Esophagus muscularis mucosa (tissue), 2 donors: ENCODE measurements around the gene ZBTB18.

Experiments used
- POLR2A ChIP-seq: fragments of 450-650 bp; IDR thresholded peaks from one replicate; pipeline ENCODE4 v1.6.1; 2017; ENCODE audit warnings: antibody characterized with exemption, moderate library complexity, mild to moderate bottlenecking, low read depth
- POLR2AphosphoS5 ChIP-seq, 2 donors: sonication (generic); formaldehyde crosslinking; IDR thresholded peaks; one replicate each; pipeline ENCODE4 v1.6.1; 2017; ENCODE audit warnings: antibody characterized with exemption in 2 of 2

GRCh38 chr1:244096066-244096610, 45.1 kb downstream of the ZBTB18 start:
- TF ChIP-seq POLR2A (no peak), POLR2AphosphoS5 (IDR thresholded peaks at IDR 0.05) (no peak)
